Neural cell (in vitro differentiated cells): ENCODE results near the gene HORMAD2. TPM values are rescaled to one million over a fixed set of nuclear protein-coding genes. Genes with fewer than 3 reads are reported as not detected.

Experiments
- H2AFZ ChIP-seq: fragments of 200-600, 300-800 bp; sonication (generic), shearing (Covaris generic); 2 replicates; pipeline ENCODE4 v1.6.0; 2014; ENCODE audit warnings: low read depth, mild to moderate bottlenecking, antibody characterized with exemption, low read length, moderate library complexity
- H3F3A ChIP-seq: fragments of 200-600 bp; shearing (Covaris generic); 2 replicates; pipeline ENCODE4 v1.6.1; 2016; ENCODE audit warnings: mild to moderate bottlenecking, moderate library complexity, mixed read lengths, antibody characterized with exemption, low read length; ENCODE audit not compliant: insufficient read depth, poor library complexity, severe bottlenecking
- H3K27ac ChIP-seq: fragments of 200-600, 300-800 bp; sonication (generic), shearing (Covaris generic); 2 replicates; pipeline ENCODE4 v1.5.1; 2014; ENCODE audit warnings: mild to moderate bottlenecking, low read length, moderate library complexity
- H3K27me3 ChIP-seq: fragments of 300-800, 200-600 bp; sonication (generic), shearing (Covaris generic); 2 replicates; pipeline ENCODE4 v1.6.0; 2014; ENCODE audit warnings: mild to moderate bottlenecking, low read depth, low read length, moderate library complexity; ENCODE audit not compliant: insufficient read depth
- H3K36me3 ChIP-seq: fragments of 300-800, 200-600 bp; sonication (generic), shearing (Covaris generic); 2 replicates; pipeline ENCODE4 v1.5.1; 2014; ENCODE audit warnings: mild to moderate bottlenecking, antibody characterized with exemption, low read length, moderate library complexity; ENCODE audit not compliant: insufficient read depth
- H3K4me2 ChIP-seq: fragments of 300-800, 200-600 bp; sonication (generic), shearing (Covaris generic); 2 replicates; pipeline ENCODE4 v1.6.0; 2014; ENCODE audit warnings: mild to moderate bottlenecking, low read length
- H3K4me3 ChIP-seq: fragments of 300-800, 200-600 bp; sonication (generic), shearing (Covaris generic); 2 replicates; pipeline ENCODE4 v1.5.1; 2014; ENCODE audit warnings: mild to moderate bottlenecking, low read length, moderate library complexity
- H3K79me2 ChIP-seq: fragments of 200-600 bp; shearing (Covaris generic); replicated peaks from 2 replicates; pipeline ENCODE4 v1.6.0; 2014; ENCODE audit warnings: mild to moderate bottlenecking, low read length, moderate library complexity; ENCODE audit not compliant: insufficient read depth
- H3K9ac ChIP-seq: fragments of 300-800, 200-600 bp; sonication (generic), shearing (Covaris generic); 2 replicates; pipeline ENCODE4 v1.6.1; 2016; ENCODE audit warnings: mild to moderate bottlenecking, low read length, mixed read lengths
- H3K9me2 ChIP-seq: fragments of 200-600 bp; shearing (Covaris generic); 2 replicates; pipeline ENCODE4 v1.6.1; 2016; ENCODE audit warnings: mild to moderate bottlenecking, low read length, mixed read lengths; ENCODE audit not compliant: insufficient read depth
- H3K9me3 ChIP-seq: fragments of 200-600, 300-800 bp; sonication (generic), shearing (Covaris generic); 2 replicates; pipeline ENCODE4 v1.6.1; 2016; ENCODE audit warnings: mild to moderate bottlenecking, mixed run types, low read length, moderate library complexity, mixed read lengths
- H4K20me1 ChIP-seq: fragments of 200-600 bp; shearing (Covaris generic); 2 replicates; pipeline ENCODE4 v1.6.1; 2016; ENCODE audit warnings: mild to moderate bottlenecking, mixed run types; ENCODE audit not compliant: insufficient read depth
- EZH2 ChIP-seq: fragments of 200-600, 300-800 bp; shearing (Covaris generic), sonication (generic); IDR thresholded peaks from 2 replicates; pipeline ENCODE4 v1.6.1; 2014; ENCODE audit warnings: antibody characterized with exemption, low read length, borderline replicate concordance, mild to moderate bottlenecking; ENCODE audit not compliant: insufficient read depth, poor library complexity, severe bottlenecking
- MXI1 ChIP-seq: fragments of 450-650 bp; conservative IDR thresholded peaks from 2 replicates; pipeline ENCODE4 v1.6.1; 2014; ENCODE audit warnings: antibody characterized with exemption, mild to moderate bottlenecking; ENCODE audit not compliant: poor library complexity, severe bottlenecking
- POLR2AphosphoS5 ChIP-seq: IDR thresholded peaks from 2 replicates; pipeline ENCODE4 v1.6.1; 2012
- RAD21 ChIP-seq: fragments of 450-650 bp; conservative IDR thresholded peaks from 2 replicates; pipeline ENCODE4 v1.6.1; 2014; ENCODE audit warnings: antibody characterized with exemption, mild to moderate bottlenecking, moderate library complexity
- polyA plus RNA-seq: library from polyadenylated mRNA; depleted of rRNA; stranded (reverse); fragments of >200 nt; gene quantifications from 2 replicates; pipeline ENCODE4 v1.2.3, GENCODE V29; 2014
- TF ChIP-seq, protein P1 (sequence below): fragments of 450-650 bp; IDR thresholded peaks from 2 replicates; pipeline ENCODE4 v1.5.1; 2014; ENCODE audit warnings: antibody characterized with exemption, mild to moderate bottlenecking, moderate library complexity; ENCODE audit not compliant: poor library complexity, severe bottlenecking
- TF ChIP-seq, protein P2 (sequence below): IDR thresholded peaks from 2 replicates; pipeline ENCODE4 v1.6.1; 2012; ENCODE audit warnings: borderline replicate concordance

HORMAD2 gene
- polyA plus RNA-seq, 1 donor from 2014 or later: 1.2 TPM

DNA sequence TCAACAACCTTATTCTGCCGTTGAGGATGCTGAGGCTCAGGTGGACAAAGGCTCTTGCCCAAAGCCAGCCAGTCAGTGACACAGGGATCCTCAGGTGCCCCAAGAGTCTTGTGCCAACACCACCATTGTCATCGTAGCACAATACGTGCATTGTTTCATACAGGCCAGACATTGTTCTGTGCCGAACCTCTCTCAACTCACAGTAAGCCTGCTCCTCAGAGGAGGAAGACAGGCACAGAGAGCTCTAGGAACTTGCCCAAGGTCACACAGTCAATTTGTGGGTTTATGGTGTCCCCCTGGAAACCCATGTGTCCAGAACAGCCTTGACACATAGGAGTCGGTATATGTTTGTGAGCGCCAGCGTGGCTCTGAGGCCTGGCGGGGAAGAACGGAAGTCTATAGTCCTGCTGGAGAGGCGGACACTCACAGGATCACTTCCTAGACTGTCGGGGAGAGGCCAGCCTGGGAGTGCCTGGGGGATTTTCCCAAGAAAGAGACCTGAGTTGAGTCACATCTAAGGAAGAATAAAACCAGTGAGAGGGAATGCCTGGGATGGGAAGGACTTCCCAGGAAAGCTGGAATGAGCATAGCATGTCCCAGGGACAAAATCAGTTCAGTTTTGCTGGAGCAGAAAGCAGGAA is 146.0 kb downstream of the HORMAD2 start:
- no peaks in the 10 kb centered on the region for H4K20me1 ChIP-seq
- H3K9ac ChIP-seq: no peak overlapping the region
- no peaks in the 10 kb centered on the region for H3K36me3 ChIP-seq
- no peaks in the 10 kb centered on the region for H3K9me2 ChIP-seq
- H3K27me3 ChIP-seq: no peaks in the 10 kb centered on the region
- no peak overlapping the region for H2AFZ ChIP-seq
- no peak for TF ChIP-seq POLR2AphosphoS5
- TF ChIP-seq MXI1: no peak
- TF ChIP-seq EZH2: no peak
- no peak for TF ChIP-seq RAD21
- TF ChIP-seq, protein P1, sequence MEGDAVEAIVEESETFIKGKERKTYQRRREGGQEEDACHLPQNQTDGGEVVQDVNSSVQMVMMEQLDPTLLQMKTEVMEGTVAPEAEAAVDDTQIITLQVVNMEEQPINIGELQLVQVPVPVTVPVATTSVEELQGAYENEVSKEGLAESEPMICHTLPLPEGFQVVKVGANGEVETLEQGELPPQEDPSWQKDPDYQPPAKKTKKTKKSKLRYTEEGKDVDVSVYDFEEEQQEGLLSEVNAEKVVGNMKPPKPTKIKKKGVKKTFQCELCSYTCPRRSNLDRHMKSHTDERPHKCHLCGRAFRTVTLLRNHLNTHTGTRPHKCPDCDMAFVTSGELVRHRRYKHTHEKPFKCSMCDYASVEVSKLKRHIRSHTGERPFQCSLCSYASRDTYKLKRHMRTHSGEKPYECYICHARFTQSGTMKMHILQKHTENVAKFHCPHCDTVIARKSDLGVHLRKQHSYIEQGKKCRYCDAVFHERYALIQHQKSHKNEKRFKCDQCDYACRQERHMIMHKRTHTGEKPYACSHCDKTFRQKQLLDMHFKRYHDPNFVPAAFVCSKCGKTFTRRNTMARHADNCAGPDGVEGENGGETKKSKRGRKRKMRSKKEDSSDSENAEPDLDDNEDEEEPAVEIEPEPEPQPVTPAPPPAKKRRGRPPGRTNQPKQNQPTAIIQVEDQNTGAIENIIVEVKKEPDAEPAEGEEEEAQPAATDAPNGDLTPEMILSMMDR: no peak
- TF ChIP-seq, protein P2, sequence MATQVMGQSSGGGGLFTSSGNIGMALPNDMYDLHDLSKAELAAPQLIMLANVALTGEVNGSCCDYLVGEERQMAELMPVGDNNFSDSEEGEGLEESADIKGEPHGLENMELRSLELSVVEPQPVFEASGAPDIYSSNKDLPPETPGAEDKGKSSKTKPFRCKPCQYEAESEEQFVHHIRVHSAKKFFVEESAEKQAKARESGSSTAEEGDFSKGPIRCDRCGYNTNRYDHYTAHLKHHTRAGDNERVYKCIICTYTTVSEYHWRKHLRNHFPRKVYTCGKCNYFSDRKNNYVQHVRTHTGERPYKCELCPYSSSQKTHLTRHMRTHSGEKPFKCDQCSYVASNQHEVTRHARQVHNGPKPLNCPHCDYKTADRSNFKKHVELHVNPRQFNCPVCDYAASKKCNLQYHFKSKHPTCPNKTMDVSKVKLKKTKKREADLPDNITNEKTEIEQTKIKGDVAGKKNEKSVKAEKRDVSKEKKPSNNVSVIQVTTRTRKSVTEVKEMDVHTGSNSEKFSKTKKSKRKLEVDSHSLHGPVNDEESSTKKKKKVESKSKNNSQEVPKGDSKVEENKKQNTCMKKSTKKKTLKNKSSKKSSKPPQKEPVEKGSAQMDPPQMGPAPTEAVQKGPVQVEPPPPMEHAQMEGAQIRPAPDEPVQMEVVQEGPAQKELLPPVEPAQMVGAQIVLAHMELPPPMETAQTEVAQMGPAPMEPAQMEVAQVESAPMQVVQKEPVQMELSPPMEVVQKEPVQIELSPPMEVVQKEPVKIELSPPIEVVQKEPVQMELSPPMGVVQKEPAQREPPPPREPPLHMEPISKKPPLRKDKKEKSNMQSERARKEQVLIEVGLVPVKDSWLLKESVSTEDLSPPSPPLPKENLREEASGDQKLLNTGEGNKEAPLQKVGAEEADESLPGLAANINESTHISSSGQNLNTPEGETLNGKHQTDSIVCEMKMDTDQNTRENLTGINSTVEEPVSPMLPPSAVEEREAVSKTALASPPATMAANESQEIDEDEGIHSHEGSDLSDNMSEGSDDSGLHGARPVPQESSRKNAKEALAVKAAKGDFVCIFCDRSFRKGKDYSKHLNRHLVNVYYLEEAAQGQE: no peak
- no peak overlapping the region for H3K27ac ChIP-seq
- no peak overlapping the region for H3K4me2 ChIP-seq
- H3K79me2 ChIP-seq: no peaks in the 10 kb centered on the region
- no peaks in the 10 kb centered on the region for H3F3A ChIP-seq
- no peak overlapping the region for H3K4me3 ChIP-seq
- H3K9me3 ChIP-seq: no peaks in the 10 kb centered on the region

Other genes starting within 250 kb of the HORMAD2 start
- 25.3 and 26.2 TPM in 2 replicates for gene ASCC2, start 242.2 kb upstream of the HORMAD2 start, polyA plus RNA-seq
- 46.7 and 59.6 TPM in 2 replicates for gene MTMR3, start 197.3 kb upstream of the HORMAD2 start, polyA plus RNA-seq
- 0.05 TPM in 1 of 2 replicates, not detected in the other for gene LIF, start 166.3 kb downstream of the HORMAD2 start, polyA plus RNA-seq
- not detected in 2 replicates for gene OSM, start 186.4 kb downstream of the HORMAD2 start, polyA plus RNA-seq
- gene CASTOR1, start 209.0 kb downstream of the HORMAD2 start, polyA plus RNA-seq: 2.2 and 8.5 TPM in 2 replicates
- 11.9 and 22.0 TPM in 2 replicates for gene TBC1D10A, start 246.5 kb downstream of the HORMAD2 start, polyA plus RNA-seq